ENCODE measurements around the gene ATPAF1. TPM values are rescaled to one million over a fixed set of nuclear protein-coding genes. Genes with fewer than 3 reads are reported as not detected.

ATPAF1 gene
- total RNA-seq, 3 donors from 2014 or later = 42.3 to 68.8 (median 44.8) TPM

DNA sequence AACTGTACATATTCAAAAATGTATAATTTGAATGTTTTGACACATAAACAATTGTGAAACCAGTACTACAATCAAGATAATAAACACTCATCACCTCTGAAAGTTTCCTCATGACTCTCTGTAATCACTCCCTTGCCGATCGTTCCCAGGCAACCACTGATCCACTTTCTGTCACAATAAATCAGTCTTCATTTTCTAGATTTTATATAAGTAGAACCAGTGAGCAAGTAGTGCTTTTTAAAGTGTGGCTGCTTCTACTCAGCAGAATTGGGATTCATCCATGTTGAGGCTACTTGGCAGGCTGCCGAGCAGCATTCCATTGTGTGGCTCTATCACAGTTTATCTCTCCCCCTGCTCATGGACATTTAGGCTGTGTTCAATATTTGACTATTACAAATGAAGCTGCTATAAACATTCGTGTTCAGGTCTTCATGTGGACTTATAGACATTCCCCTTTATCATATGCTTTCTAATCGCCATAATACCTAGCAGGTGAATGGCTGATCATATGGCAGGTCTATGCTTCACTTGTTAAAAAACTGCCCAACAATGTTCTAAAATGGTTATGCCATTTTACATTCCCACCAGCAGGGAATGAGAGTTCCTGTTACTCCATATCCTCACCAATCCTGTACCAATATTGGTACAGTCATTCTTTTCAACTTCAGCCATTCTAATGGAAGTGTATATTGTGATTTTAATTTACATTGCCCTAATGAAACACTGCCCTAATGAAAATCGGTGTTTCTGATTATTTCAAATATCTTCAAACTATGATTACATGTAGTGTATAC lies 24.0 kb upstream of the ATPAF1 start:
- peaks cover 12% of the 10 kb centered on the region for H3K36me3 ChIP-seq
- H3K27ac ChIP-seq = no peak overlapping the region

DNA sequence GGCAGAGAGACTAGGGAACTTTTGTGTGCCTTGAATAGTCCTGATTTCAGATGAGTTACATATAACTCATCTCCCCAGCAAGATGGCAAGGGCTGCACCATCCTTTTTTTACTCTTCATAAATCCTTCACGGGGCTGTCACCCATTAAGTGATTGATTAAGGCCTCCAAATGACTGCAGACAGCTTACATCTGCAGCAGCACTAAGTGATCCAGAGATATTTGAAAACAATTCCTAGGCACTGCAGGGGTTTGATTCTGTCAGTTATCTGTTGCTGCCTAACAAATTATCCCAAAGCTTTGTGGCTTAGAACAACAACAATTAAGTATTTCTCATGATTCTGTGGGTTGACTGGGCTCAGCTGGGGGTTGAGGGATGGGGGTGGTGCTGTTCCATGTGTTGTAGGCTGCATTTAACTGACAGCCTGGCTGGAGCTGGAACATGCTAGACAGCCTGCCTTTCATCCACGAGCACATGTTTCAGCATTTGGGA lies 22.8 kb upstream of the ATPAF1 start:
- Histone ChIP-seq H3K27me3 (no peaks in the 10 kb centered on the region), H3K27ac (no peak overlapping the region), H3K9me3 (no peaks in the 10 kb centered on the region), H3K36me3 (peaks cover 12% of the 10 kb centered on the region), H3K4me1 (no peaks in the 10 kb centered on the region), H3K4me3 (no peak overlapping the region)
- DNase-seq (ENCODE audit: low spot score in 2 of 2) = no peak
- intact Hi-C loops (cut with DNase I; ENCODE audit: low total_unique reads) = no loop called here
- TF ChIP-seq, protein P1, sequence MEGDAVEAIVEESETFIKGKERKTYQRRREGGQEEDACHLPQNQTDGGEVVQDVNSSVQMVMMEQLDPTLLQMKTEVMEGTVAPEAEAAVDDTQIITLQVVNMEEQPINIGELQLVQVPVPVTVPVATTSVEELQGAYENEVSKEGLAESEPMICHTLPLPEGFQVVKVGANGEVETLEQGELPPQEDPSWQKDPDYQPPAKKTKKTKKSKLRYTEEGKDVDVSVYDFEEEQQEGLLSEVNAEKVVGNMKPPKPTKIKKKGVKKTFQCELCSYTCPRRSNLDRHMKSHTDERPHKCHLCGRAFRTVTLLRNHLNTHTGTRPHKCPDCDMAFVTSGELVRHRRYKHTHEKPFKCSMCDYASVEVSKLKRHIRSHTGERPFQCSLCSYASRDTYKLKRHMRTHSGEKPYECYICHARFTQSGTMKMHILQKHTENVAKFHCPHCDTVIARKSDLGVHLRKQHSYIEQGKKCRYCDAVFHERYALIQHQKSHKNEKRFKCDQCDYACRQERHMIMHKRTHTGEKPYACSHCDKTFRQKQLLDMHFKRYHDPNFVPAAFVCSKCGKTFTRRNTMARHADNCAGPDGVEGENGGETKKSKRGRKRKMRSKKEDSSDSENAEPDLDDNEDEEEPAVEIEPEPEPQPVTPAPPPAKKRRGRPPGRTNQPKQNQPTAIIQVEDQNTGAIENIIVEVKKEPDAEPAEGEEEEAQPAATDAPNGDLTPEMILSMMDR (IDR thresholded peaks at IDR 0.05) = no peak
- TF ChIP-seq POLR2AphosphoS5 (IDR thresholded peaks at IDR 0.05) (no peak), POLR2A (IDR thresholded peaks at IDR 0.05) (no peak)

More for the DNA sequence above, 24.0 kb upstream of the ATPAF1 start:
- Histone ChIP-seq H3K27me3 (no peaks in the 10 kb centered on the region), H3K4me3 (no peak overlapping the region), H3K4me1 (no peaks in the 10 kb centered on the region), H3K9me3 (no peaks in the 10 kb centered on the region)
- intact Hi-C loops (cut with DNase I; ENCODE audit: low total_unique reads) = no loop called here
- DNase-seq (ENCODE audit: low spot score in 2 of 2) = no peak
- TF ChIP-seq POLR2AphosphoS5 (IDR thresholded peaks at IDR 0.05) (no peak), POLR2A (IDR thresholded peaks at IDR 0.05) (no peak)
- TF ChIP-seq, protein P1 (IDR thresholded peaks at IDR 0.05) = no peak

GRCh38 chr1:46689897-46690296 lies 21.7 kb upstream of the ATPAF1 start:
- H3K36me3 ChIP-seq = peaks cover 12% of the 10 kb centered on the region
- intact Hi-C loops (cut with DNase I; ENCODE audit: low total_unique reads) = no loop called here

GRCh38 chr1:46689356-46689755 lies 21.2 kb upstream of the ATPAF1 start:
- H3K9me3 ChIP-seq = no peaks in the 10 kb centered on the region
- H3K4me1 ChIP-seq = no peaks in the 10 kb centered on the region
- H3K4me3 ChIP-seq = no peak overlapping the region
- H3K27ac ChIP-seq = no peak overlapping the region
- intact Hi-C loops (cut with DNase I; ENCODE audit: low total_unique reads) = no loop called here
- no peak for DNase-seq (ENCODE audit: low spot score in 2 of 2)
- TF ChIP-seq, protein P1 (IDR thresholded peaks at IDR 0.05) = no peak
- TF ChIP-seq POLR2AphosphoS5 (IDR thresholded peaks at IDR 0.05) (no peak), POLR2A (IDR thresholded peaks at IDR 0.05) (no peak)
- peaks cover 12% of the 10 kb centered on the region for H3K36me3 ChIP-seq
- no peaks in the 10 kb centered on the region for H3K27me3 ChIP-seq

More at GRCh38 chr1:46689897-46690296, 21.7 kb upstream of the ATPAF1 start:
- no peaks in the 10 kb centered on the region for H3K9me3 ChIP-seq
- no peak overlapping the region for H3K4me3 ChIP-seq
- no peak for TF ChIP-seq POLR2AphosphoS5 (IDR thresholded peaks at IDR 0.05)
- TF ChIP-seq POLR2A (IDR thresholded peaks at IDR 0.05) = no peak
- TF ChIP-seq, protein P1 (IDR thresholded peaks at IDR 0.05) = no peak
- no peak for DNase-seq (ENCODE audit: low spot score in 2 of 2)
- H3K4me1 ChIP-seq = no peaks in the 10 kb centered on the region
- no peak overlapping the region for H3K27ac ChIP-seq
- no peaks in the 10 kb centered on the region for H3K27me3 ChIP-seq

- TF ChIP-seq, protein P1 (IDR thresholded peaks at IDR 0.05) = no peak
- TF ChIP-seq POLR2A (IDR thresholded peaks at IDR 0.05) (no peak), POLR2AphosphoS5 (IDR thresholded peaks at IDR 0.05) (no peak)
- intact Hi-C loops (cut with DNase I; ENCODE audit: low total_unique reads) = no loop called here
- Histone ChIP-seq H3K36me3 (peaks cover 12% of the 10 kb centered on the region), H3K27ac (peak overlapping the region; percentile 12 to 39), H3K4me3 (no peak overlapping the region), H3K27me3 (no peaks in the 10 kb centered on the region), H3K9me3 (no peaks in the 10 kb centered on the region), H3K4me1 (no peaks in the 10 kb centered on the region)
- no peak for DNase-seq (ENCODE audit: low spot score in 2 of 2)
Observed at GRCh38 chr1:46687921-46688509, 19.9 kb upstream of the ATPAF1 start.
